Measurements from ENCODE around the gene LENEP. TPM values are rescaled to one million over a fixed set of nuclear protein-coding genes. Genes with fewer than 3 reads are reported as not detected.
A peak's percentile ranks its signal among the peaks of the same experiment; 100 is the strongest.

LENEP gene
- polyA plus RNA-seq, 2 donors = 0.22 TPM; not detected in 1

DNA sequence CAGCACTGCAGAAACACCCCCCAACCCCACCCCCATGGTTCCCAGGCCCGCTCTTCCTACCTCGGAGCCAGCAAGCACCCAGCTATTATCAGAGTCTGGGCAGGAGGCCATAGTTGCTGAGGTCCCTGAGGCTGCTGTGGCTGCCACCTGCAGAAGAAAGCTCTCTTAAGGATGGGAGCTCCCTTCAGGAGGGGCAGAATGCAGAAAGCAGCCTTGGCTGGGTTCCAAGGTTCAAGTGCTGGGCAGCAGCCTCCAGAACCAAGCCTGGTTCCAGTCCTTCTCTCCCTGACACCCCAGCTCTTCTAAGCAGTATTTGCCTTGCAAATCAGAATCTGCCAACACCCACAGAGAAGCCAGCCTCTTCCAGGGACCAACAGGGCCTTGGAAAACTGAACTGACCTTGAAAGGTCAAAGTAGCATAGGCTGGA, 39.8 kb upstream of the LENEP start:
- no peak overlapping the region for H3K4me3 ChIP-seq (ENCODE audit: low read depth in 1 of 2, low read length in 2 of 2)
- H3K27me3 ChIP-seq (ENCODE audit: control insufficient read depth in 1 of 2, insufficient read depth in 2 of 2, low read length in 2 of 2) = no peaks in the 10 kb centered on the region
- WGBS, 2 donors = 61 to 69% methylated on average over 2 of the region's 2 CpGs
- H3K27ac ChIP-seq (ENCODE audit: low read depth in 2 of 2, low read length in 1 of 2) = no peak overlapping the region
- H3K9me3 ChIP-seq (ENCODE audit: control insufficient read depth in 2 of 2, insufficient read depth in 1 of 2, low read depth in 1 of 2, low read length in 1 of 2) = no peaks in the 10 kb centered on the region
- H3K36me3 ChIP-seq (ENCODE audit: control insufficient read depth in 2 of 2, insufficient read depth in 2 of 2, low read length in 1 of 2) = peaks cover 0 to 13% of the 10 kb centered on the region in 2 donors
- peaks cover 8 to 14% of the 10 kb centered on the region in 2 donors for H3K4me1 ChIP-seq (ENCODE audit: control insufficient read depth in 2 of 2, insufficient read depth in 2 of 2, low read length in 1 of 2)

- WGBS, 2 donors = 53 to 71% methylated on average over 3 of the region's 3 CpGs
- peak overlapping the region in 1 of 2 donors; percentile 68 for H3K4me3 ChIP-seq (ENCODE audit: low read depth in 1 of 2, low read length in 2 of 2)
- H3K36me3 ChIP-seq (ENCODE audit: control insufficient read depth in 2 of 2, insufficient read depth in 2 of 2, low read length in 1 of 2) = peaks cover 3 to 22% of the 10 kb centered on the region in 2 donors
- peak overlapping the region in 1 of 2 donors; percentile 91 for H3K27ac ChIP-seq (ENCODE audit: low read depth in 2 of 2, low read length in 1 of 2)
- peaks cover 8 to 14% of the 10 kb centered on the region in 2 donors for H3K4me1 ChIP-seq (ENCODE audit: control insufficient read depth in 2 of 2, insufficient read depth in 2 of 2, low read length in 1 of 2)
- H3K27me3 ChIP-seq (ENCODE audit: control insufficient read depth in 1 of 2, insufficient read depth in 2 of 2, low read length in 2 of 2) = no peaks in the 10 kb centered on the region
- H3K9me3 ChIP-seq (ENCODE audit: control insufficient read depth in 2 of 2, insufficient read depth in 1 of 2, low read depth in 1 of 2, low read length in 1 of 2) = no peaks in the 10 kb centered on the region
Measured at GRCh38 chr1:154954541-154954940, 38.8 kb upstream of the LENEP start.

DNA sequence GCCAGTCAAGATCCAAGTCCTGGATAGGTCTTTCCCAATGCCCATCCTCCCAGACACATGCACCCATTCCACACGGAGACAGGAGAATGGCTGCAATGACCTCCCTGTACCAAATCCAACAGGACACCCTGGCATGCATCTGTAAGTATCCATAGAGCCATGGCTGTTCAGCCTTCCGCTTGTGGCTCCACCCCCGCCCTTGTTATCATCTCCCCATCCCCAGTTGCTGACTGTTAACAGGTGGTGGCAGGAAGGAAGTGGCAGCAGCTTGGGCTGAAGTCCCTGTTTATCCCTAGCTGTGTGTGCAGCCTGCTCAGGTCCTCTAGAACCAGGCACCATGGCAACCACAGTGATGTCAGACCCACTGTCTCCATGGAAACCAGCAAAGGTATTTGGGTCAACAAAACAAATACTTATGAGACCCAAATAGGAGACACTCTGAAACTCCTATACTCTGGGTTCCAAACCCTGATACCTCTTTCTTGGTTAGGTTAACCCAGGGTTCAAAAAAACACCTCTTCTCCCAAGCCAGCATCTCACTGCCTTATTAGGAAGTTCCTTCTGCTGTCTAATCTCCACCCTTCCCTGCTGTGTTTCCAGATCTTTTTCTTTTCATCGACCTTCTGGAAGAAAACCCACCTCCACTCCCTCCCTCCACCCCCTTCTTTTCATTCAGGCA, 38.2 kb upstream of the LENEP start:
- Histone ChIP-seq H3K27ac (ENCODE audit: low read depth in 2 of 2, low read length in 1 of 2) (peak overlapping the region; percentile 76 to 91), H3K36me3 (ENCODE audit: control insufficient read depth in 2 of 2, insufficient read depth in 2 of 2, low read length in 1 of 2) (peaks cover 3 to 25% of the 10 kb centered on the region in 2 donors), H3K4me3 (ENCODE audit: low read depth in 1 of 2, low read length in 2 of 2) (peak overlapping the region; percentile 42 to 68), H3K9me3 (ENCODE audit: control insufficient read depth in 2 of 2, insufficient read depth in 1 of 2, low read depth in 1 of 2, low read length in 1 of 2) (no peaks in the 10 kb centered on the region), H3K4me1 (ENCODE audit: control insufficient read depth in 2 of 2, insufficient read depth in 2 of 2, low read length in 1 of 2) (peaks cover 8 to 14% of the 10 kb centered on the region in 2 donors), H3K27me3 (ENCODE audit: control insufficient read depth in 1 of 2, insufficient read depth in 2 of 2, low read length in 2 of 2) (no peaks in the 10 kb centered on the region)
- 12 to 19% methylated on average over 4 of the region's 4 CpGs for WGBS, 2 donors

DNA sequence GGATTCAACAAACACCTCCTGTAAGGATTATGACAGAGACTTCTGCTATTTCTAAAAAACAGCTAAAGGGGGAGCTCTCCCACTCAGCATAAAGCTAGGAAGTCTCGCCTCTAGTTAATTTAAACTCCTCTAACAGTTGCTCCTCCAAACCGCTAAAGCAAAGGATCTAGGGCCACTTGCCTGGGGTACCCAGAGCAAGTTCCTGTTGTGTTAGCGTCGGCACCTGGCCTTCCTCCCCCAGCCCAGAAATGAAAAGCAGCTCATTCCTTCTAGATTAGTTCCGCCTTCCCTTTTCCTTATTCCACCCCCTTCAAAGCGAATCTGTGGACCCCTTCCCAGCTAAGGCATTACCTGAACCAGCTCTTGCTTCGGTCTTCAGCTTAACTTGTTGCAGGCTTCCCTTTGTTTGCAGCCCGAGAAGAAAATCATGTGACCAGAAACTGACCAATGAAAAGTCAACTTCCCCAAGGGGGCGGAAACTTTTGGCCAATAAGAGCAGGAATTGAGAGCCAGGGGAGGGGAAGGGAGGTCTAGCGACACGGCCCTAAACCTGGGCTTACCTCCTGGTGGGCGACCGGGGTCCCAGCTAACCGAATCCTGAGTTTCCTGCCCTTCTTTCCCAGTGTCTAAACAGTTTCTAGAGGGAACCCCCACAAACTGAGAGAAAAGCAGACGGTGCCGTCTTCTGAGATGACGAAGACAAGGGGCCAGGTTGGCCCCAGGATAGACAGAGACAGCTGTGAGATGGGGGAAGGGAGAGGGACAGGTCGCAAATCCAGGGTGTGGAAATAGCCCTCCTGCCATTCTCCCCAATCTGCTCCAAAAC, 37.5 kb upstream of the LENEP start, which contains the start of gene PBXIP1:
TSS of gene PBXIP1 (minus strand) at position 382 of the 826 bp plus-strand sequence. CDS start 2,378 bp downstream, outside the sequence.
- H3K36me3 ChIP-seq (ENCODE audit: control insufficient read depth in 2 of 2, insufficient read depth in 2 of 2, low read length in 1 of 2) = peaks cover 3 to 17% of the 10 kb centered on the region in 2 donors
- H3K9me3 ChIP-seq (ENCODE audit: control insufficient read depth in 2 of 2, insufficient read depth in 1 of 2, low read depth in 1 of 2, low read length in 1 of 2) = no peaks in the 10 kb centered on the region
- peaks cover 8 to 14% of the 10 kb centered on the region in 2 donors for H3K4me1 ChIP-seq (ENCODE audit: control insufficient read depth in 2 of 2, insufficient read depth in 2 of 2, low read length in 1 of 2)
- no peaks in the 10 kb centered on the region for H3K27me3 ChIP-seq (ENCODE audit: control insufficient read depth in 1 of 2, insufficient read depth in 2 of 2, low read length in 2 of 2)
- H3K27ac ChIP-seq (ENCODE audit: low read depth in 2 of 2, low read length in 1 of 2) = peak within 1 kb of the TSS; percentile 76 to 91
- WGBS, 2 donors = 0 to 1% methylated on average over 18 of the region's 18 CpGs
- peak within 1 kb of the TSS; percentile 42 to 68 for H3K4me3 ChIP-seq (ENCODE audit: low read depth in 1 of 2, low read length in 2 of 2)

DNA sequence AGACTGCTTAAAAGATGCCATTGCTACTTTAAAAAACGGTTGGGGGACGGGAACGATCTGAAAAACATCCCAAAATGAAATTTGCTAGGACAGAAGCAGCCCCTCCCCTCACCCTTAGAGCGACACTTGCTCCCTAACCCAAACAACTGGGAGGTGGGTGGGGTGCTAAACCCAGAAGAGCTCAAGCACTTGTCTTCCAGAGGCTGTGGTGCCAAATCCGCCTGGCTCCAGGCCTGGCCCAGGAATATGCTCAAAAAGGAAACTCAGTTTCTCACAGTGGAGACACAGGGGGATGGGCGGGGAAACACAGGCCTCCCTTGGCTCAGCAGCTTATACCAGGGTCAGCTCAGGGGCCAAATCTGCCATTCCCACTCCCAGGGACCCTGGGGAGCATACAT, 36.8 kb upstream of the LENEP start:
- Histone ChIP-seq H3K9me3 (ENCODE audit: control insufficient read depth in 2 of 2, insufficient read depth in 1 of 2, low read depth in 1 of 2, low read length in 1 of 2) (no peaks in the 10 kb centered on the region), H3K4me1 (ENCODE audit: control insufficient read depth in 2 of 2, insufficient read depth in 2 of 2, low read length in 1 of 2) (peaks cover 8 to 14% of the 10 kb centered on the region in 2 donors), H3K36me3 (ENCODE audit: control insufficient read depth in 2 of 2, insufficient read depth in 2 of 2, low read length in 1 of 2) (peaks cover 3 to 14% of the 10 kb centered on the region in 2 donors), H3K4me3 (ENCODE audit: low read depth in 1 of 2, low read length in 2 of 2) (peak overlapping the region; percentile 34 to 68), H3K27me3 (ENCODE audit: control insufficient read depth in 1 of 2, insufficient read depth in 2 of 2, low read length in 2 of 2) (no peaks in the 10 kb centered on the region), H3K27ac (ENCODE audit: low read depth in 2 of 2, low read length in 1 of 2) (peak overlapping the region; percentile 46 to 91)
- WGBS, 2 donors = 8 to 13% methylated on average over 6 of the region's 6 CpGs

- Histone ChIP-seq H3K4me3 (ENCODE audit: low read depth in 1 of 2, low read length in 2 of 2) (no peak overlapping the region), H3K4me1 (ENCODE audit: control insufficient read depth in 2 of 2, insufficient read depth in 2 of 2, low read length in 1 of 2) (peaks cover 8 to 14% of the 10 kb centered on the region in 2 donors), H3K9me3 (ENCODE audit: control insufficient read depth in 2 of 2, insufficient read depth in 1 of 2, low read depth in 1 of 2, low read length in 1 of 2) (no peaks in the 10 kb centered on the region), H3K27me3 (ENCODE audit: control insufficient read depth in 1 of 2, insufficient read depth in 2 of 2, low read length in 2 of 2) (no peaks in the 10 kb centered on the region), H3K27ac (ENCODE audit: low read depth in 2 of 2, low read length in 1 of 2) (peak overlapping the region; percentile 11 to 91), H3K36me3 (ENCODE audit: control insufficient read depth in 2 of 2, insufficient read depth in 2 of 2, low read length in 1 of 2) (peaks cover 3 to 14% of the 10 kb centered on the region in 2 donors)
- 39 to 40% methylated on average over 9 of the region's 9 CpGs for WGBS, 2 donors
Measured at GRCh38 chr1:154957091-154957657, 36.2 kb upstream of the LENEP start.

- H3K4me3 ChIP-seq (ENCODE audit: low read depth in 1 of 2, low read length in 2 of 2) = no peak overlapping the region
- peaks cover 11 to 13% of the 10 kb centered on the region in 2 donors for H3K4me1 ChIP-seq (ENCODE audit: control insufficient read depth in 2 of 2, insufficient read depth in 2 of 2, low read length in 1 of 2)
- H3K27me3 ChIP-seq (ENCODE audit: control insufficient read depth in 1 of 2, insufficient read depth in 2 of 2, low read length in 2 of 2) = no peaks in the 10 kb centered on the region
- no peak overlapping the region for H3K27ac ChIP-seq (ENCODE audit: low read depth in 2 of 2, low read length in 1 of 2)
- H3K9me3 ChIP-seq (ENCODE audit: control insufficient read depth in 2 of 2, insufficient read depth in 1 of 2, low read depth in 1 of 2, low read length in 1 of 2) = no peaks in the 10 kb centered on the region
- peaks cover 3 to 15% of the 10 kb centered on the region in 2 donors for H3K36me3 ChIP-seq (ENCODE audit: control insufficient read depth in 2 of 2, insufficient read depth in 2 of 2, low read length in 1 of 2)
- WGBS, 2 donors = 64 to 74% methylated on average over 2 of the region's 2 CpGs
Measured at GRCh38 chr1:154958036-154958435, 35.4 kb upstream of the LENEP start.

DNA sequence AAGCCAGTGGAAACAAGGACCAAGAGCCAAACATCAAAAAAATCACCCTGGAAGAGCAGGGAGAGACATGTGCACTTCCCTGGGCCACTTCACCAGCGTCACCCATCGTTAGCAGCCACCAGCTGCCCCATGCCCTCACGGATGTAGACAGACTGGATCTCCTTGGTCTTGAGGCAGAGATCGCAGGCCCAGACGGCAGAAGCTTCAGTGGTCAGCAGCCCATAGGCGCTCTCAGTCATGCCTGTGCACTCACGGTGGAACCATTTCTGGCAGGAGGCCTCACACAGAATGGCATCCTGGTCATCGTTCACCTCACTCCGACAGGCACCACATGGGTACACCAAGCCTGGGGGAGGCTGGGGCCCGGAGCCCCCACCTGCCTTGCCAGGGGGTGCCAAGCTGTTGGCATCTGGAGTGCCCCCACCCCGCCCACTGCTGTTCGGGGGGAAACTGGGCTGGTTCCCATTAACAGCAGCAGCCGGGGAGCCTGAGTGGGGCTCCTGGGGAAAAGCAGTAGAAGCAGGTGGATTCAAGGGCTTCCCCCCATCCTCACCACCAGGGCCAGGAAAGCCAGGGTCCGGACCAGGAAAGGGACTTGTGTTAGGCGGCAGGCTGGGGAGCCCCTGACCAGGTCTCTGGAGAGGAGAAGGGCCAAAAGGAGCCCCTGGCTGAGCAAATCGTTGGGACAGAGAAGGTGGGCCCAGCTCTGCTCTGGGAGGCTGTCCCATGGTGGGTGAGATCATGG, 34.5 kb upstream of the LENEP start:
- Histone ChIP-seq H3K27me3 (ENCODE audit: control insufficient read depth in 1 of 2, insufficient read depth in 2 of 2, low read length in 2 of 2) (no peaks in the 10 kb centered on the region), H3K4me1 (ENCODE audit: control insufficient read depth in 2 of 2, insufficient read depth in 2 of 2, low read length in 1 of 2) (peaks cover 11 to 12% of the 10 kb centered on the region in 2 donors), H3K27ac (ENCODE audit: low read depth in 2 of 2, low read length in 1 of 2) (no peak overlapping the region), H3K36me3 (ENCODE audit: control insufficient read depth in 2 of 2, insufficient read depth in 2 of 2, low read length in 1 of 2) (peaks cover 3 to 21% of the 10 kb centered on the region in 2 donors), H3K9me3 (ENCODE audit: control insufficient read depth in 2 of 2, insufficient read depth in 1 of 2, low read depth in 1 of 2, low read length in 1 of 2) (no peaks in the 10 kb centered on the region), H3K4me3 (ENCODE audit: low read depth in 1 of 2, low read length in 2 of 2) (no peak overlapping the region)
- WGBS, 2 donors = 88 to 90% methylated on average over 16 of the region's 16 CpGs

DNA sequence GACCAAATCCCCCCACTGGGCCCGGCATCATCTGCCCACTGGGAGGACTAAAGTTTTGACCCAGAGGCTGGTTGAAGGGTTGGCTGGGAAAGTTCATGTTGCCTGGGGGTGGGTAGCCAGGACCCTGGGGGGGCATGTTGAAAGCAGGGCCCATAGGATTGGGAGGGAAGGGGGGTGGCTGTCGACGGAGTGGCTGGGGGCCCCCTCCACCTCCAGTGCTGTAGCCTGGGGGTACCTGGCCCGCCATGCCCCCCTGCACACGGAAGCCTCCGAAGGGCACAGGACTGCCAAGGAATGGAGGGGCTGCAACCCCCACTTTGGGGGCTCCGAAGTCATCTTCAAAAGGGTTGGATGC, 34.0 kb upstream of the LENEP start:
- 87 to 89% methylated on average over 7 of the region's 7 CpGs for WGBS, 2 donors
- H3K36me3 ChIP-seq (ENCODE audit: control insufficient read depth in 2 of 2, insufficient read depth in 2 of 2, low read length in 1 of 2) = peaks cover 3 to 22% of the 10 kb centered on the region in 2 donors
- H3K27ac ChIP-seq (ENCODE audit: low read depth in 2 of 2, low read length in 1 of 2) = no peak overlapping the region

More for the DNA sequence above, 34.0 kb upstream of the LENEP start:
- H3K27me3 ChIP-seq (ENCODE audit: control insufficient read depth in 1 of 2, insufficient read depth in 2 of 2, low read length in 2 of 2) = no peaks in the 10 kb centered on the region
- no peak overlapping the region for H3K4me3 ChIP-seq (ENCODE audit: low read depth in 1 of 2, low read length in 2 of 2)
- no peaks in the 10 kb centered on the region for H3K9me3 ChIP-seq (ENCODE audit: control insufficient read depth in 2 of 2, insufficient read depth in 1 of 2, low read depth in 1 of 2, low read length in 1 of 2)
- H3K4me1 ChIP-seq (ENCODE audit: control insufficient read depth in 2 of 2, insufficient read depth in 2 of 2, low read length in 1 of 2) = peaks cover 11 to 12% of the 10 kb centered on the region in 2 donors

All from esophagus (tissue), 2 donors.